Osteoblast (primary cell): ENCODE measurements around the gene FAM3A. TPM values are rescaled to one million over a fixed set of nuclear protein-coding genes. Genes with fewer than 3 reads are reported as not detected.

ENCODE experiments used
- DNase-seq: peaks from one replicate; pipeline ENCODE4 v3.0.0; 2011; ENCODE audit warnings: low spot score, mixed read lengths; ENCODE audit not compliant: insufficient read length; ENCODE audit errors: missing footprints
- H2AFZ ChIP-seq: 2 replicates; pipeline ENCODE4 v1.6.0; 2011; ENCODE audit warnings: mild to moderate bottlenecking, low read length
- H3K27ac ChIP-seq: 2 replicates; pipeline ENCODE4 v1.5.1; 2011; ENCODE audit warnings: mild to moderate bottlenecking, low read depth, low read length, moderate library complexity
- H3K27me3 ChIP-seq: 2 replicates; pipeline ENCODE4 v1.6.0; 2012; ENCODE audit warnings: mild to moderate bottlenecking, control low read depth, inconsistent platforms, low read length, moderate library complexity; ENCODE audit not compliant: insufficient read depth
- H3K36me3 ChIP-seq: 2 replicates; pipeline ENCODE4 v1.5.1; 2011; ENCODE audit warnings: mild to moderate bottlenecking, low read length, control low read depth, moderate library complexity; ENCODE audit not compliant: insufficient read depth
- H3K4me1 ChIP-seq: 2 replicates; pipeline ENCODE4 v1.5.1; 2011; ENCODE audit warnings: mild to moderate bottlenecking, low read length, control low read depth, moderate library complexity; ENCODE audit not compliant: insufficient read depth
- H3K4me2 ChIP-seq: 2 replicates; pipeline ENCODE4 v1.6.0; 2011; ENCODE audit warnings: mild to moderate bottlenecking, low read length; ENCODE audit not compliant: insufficient read depth
- H3K4me3 ChIP-seq: fragments of 200-600 bp; sonication (generic); 3 replicates; pipeline ENCODE4 v1.5.1; 2012; ENCODE audit warnings: mild to moderate bottlenecking, low read length, inconsistent platforms; ENCODE audit not compliant: insufficient read depth
- H3K79me2 ChIP-seq: 2 replicates; pipeline ENCODE4 v1.6.0; 2012; ENCODE audit warnings: mild to moderate bottlenecking, low read length, control low read depth, inconsistent platforms; ENCODE audit not compliant: insufficient read depth
- H3K9me3 ChIP-seq: 2 replicates; pipeline ENCODE4 v1.5.1; 2011; ENCODE audit warnings: low read depth, low read length, control low read depth
- H4K20me1 ChIP-seq: 2 replicates; pipeline ENCODE4 v1.6.0; 2012; ENCODE audit warnings: mild to moderate bottlenecking, low read length, control low read depth; ENCODE audit not compliant: insufficient read depth
- total RNA-seq: library from RNA; depleted of rRNA; stranded (reverse); fragments of >200 nt; gene quantifications from 2 replicates; pipeline ENCODE4 v1.2.3, GENCODE V29; 2012
- TF ChIP-seq, protein P1 (sequence below): IDR thresholded peaks from 2 replicates; pipeline ENCODE4 v1.5.1; 2011; ENCODE audit warnings: mild to moderate bottlenecking, low read depth, low read length, moderate library complexity; ENCODE audit errors: extremely low read depth

FAM3A gene
- total RNA-seq, 1 donor, result 21.4 TPM

DNA sequence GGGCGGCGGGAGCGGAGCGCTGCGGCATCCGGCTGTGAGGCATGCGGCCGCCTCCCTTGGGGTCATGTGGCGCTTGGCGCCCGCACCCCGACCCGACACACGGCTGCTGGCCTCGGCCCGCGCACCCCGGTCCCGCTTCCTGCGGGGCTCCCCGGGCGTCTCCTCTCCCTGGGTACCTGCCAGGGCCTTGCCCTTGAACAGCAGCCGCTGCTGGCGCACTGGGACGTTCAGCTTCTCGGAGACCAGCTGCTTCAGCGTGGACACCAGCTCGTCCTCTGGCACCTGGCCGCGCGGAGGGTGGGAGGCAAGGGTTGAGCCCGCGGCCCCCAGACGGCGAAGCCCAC lies 30.0 kb downstream of the FAM3A start:
- Histone ChIP-seq H3K79me2 (peaks cover 22% of the 10 kb centered on the region), H2AFZ (no peak overlapping the region), H3K4me2 (peak overlapping the region; percentile 71), H3K4me3 (peak overlapping the region; percentile 73), H3K9me3 (no peaks in the 10 kb centered on the region), H3K27ac (no peak overlapping the region), H3K4me1 (peaks cover 10% of the 10 kb centered on the region), H3K36me3 (peaks cover 20% of the 10 kb centered on the region), H3K27me3 (no peaks in the 10 kb centered on the region), H4K20me1 (peaks cover 7% of the 10 kb centered on the region)
- peak; percentile 90 for DNase-seq
- TF ChIP-seq, protein P1, sequence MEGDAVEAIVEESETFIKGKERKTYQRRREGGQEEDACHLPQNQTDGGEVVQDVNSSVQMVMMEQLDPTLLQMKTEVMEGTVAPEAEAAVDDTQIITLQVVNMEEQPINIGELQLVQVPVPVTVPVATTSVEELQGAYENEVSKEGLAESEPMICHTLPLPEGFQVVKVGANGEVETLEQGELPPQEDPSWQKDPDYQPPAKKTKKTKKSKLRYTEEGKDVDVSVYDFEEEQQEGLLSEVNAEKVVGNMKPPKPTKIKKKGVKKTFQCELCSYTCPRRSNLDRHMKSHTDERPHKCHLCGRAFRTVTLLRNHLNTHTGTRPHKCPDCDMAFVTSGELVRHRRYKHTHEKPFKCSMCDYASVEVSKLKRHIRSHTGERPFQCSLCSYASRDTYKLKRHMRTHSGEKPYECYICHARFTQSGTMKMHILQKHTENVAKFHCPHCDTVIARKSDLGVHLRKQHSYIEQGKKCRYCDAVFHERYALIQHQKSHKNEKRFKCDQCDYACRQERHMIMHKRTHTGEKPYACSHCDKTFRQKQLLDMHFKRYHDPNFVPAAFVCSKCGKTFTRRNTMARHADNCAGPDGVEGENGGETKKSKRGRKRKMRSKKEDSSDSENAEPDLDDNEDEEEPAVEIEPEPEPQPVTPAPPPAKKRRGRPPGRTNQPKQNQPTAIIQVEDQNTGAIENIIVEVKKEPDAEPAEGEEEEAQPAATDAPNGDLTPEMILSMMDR, result no peak

DNA sequence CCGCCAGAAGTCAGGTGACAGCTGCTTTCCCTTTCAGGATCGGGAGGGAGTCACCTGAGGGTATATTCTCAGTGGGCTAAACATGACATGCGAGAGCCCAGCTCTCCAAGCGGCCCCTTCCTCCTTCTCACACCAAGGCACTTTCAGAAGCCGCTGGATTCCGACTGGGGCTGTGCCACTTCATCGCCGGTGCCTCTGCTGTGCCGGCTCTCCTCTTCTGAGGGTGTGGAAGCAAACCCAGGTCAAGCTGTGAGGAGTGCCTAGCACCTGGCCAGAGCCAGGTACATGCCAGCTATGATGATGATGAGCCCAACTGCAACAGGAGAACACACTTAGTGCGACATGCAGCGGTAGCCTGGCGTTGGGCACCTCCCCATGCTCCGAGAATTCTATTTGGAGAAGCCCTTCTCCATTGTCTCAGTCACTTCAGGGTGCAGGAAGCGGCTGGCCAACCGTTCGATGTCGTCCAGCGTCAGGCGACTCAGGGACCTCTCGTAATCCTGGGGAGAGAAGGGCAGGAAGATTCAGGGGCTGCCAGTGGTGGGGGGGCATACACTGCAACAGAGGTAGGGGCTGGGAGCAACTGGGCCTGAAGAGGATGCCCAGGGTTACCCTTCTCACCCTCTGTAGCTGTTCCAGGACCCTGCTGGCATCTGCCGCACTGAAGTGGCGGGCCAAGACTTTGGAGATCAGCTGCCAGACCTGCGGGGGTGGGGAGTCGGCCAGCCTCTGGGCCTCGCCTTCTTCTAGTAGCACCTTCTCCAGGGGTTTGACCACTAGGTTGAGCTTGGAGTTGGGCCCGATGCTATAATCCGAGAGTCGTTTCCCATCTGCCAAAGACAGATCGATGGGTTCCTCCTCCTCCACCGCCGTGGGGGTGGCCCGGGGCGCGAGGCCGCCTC lies 30.6 kb downstream of the FAM3A start:
- peak overlapping the region; percentile 71 for H3K4me2 ChIP-seq
- H3K4me3 ChIP-seq, result peak overlapping the region; percentile 73
- peaks cover 7% of the 10 kb centered on the region for H4K20me1 ChIP-seq
- peaks cover 22% of the 10 kb centered on the region for H3K79me2 ChIP-seq
- H3K27ac ChIP-seq, result peak overlapping the region; percentile 4
- H3K36me3 ChIP-seq, result peaks cover 20% of the 10 kb centered on the region
- TF ChIP-seq, protein P1, result no peak
- DNase-seq, result peak; percentile 85
- peaks cover 10% of the 10 kb centered on the region for H3K4me1 ChIP-seq
- H3K9me3 ChIP-seq, result no peaks in the 10 kb centered on the region
- no peaks in the 10 kb centered on the region for H3K27me3 ChIP-seq
- H2AFZ ChIP-seq, result no peak overlapping the region

DNA sequence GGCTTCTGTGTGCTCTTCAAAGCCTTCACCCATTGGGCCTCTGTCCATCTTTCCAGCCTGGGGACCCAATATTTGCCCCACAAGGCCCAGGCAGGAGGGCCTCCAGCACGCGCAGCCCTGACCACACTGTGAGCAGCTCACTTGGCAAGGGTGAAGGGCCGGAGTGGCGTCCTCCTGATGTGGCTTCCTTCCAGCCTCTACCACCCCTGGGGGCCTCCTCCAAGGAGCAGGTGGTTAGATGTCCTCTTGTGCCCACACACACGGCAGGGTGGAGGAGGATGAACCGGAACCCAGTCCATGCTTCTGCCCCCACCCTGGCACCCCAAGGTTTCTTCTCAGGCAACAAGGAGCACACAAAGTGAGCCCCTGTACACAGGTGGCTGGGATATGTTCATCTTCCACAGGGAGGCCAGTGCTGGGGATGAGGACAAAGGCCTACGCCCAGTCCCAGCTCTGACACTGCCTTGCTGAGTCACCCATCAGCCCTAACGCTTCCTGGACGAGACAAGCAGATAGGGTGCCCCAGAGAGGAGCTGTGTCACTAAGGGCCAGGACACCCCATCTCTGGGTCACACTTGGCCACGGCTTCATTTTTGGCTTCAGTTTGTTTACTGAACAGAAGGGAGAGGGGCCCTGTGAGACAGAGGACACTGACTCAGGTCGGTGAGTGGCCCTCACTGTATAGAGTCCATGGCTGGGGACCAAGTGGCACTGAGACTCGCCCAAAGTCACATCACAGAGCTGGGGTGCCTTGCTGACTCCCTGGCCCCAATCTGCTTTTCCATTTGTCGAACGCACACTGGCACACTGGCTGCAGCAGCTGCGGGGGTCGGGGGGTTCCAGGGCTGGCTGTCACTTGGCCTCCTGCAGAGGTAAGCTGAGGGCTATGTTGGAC lies 31.5 kb downstream of the FAM3A start:
- Histone ChIP-seq H3K4me1 (peaks cover 6% of the 10 kb centered on the region), H4K20me1 (peaks cover 7% of the 10 kb centered on the region), H3K36me3 (peaks cover 20% of the 10 kb centered on the region), H3K4me3 (no peak overlapping the region), H3K27ac (no peak overlapping the region), H3K27me3 (no peaks in the 10 kb centered on the region), H3K4me2 (no peak overlapping the region), H3K9me3 (no peaks in the 10 kb centered on the region), H2AFZ (no peak overlapping the region), H3K79me2 (peaks cover 20% of the 10 kb centered on the region)
- TF ChIP-seq, protein P1, result no peak
- DNase-seq, result peak; percentile 91

DNA sequence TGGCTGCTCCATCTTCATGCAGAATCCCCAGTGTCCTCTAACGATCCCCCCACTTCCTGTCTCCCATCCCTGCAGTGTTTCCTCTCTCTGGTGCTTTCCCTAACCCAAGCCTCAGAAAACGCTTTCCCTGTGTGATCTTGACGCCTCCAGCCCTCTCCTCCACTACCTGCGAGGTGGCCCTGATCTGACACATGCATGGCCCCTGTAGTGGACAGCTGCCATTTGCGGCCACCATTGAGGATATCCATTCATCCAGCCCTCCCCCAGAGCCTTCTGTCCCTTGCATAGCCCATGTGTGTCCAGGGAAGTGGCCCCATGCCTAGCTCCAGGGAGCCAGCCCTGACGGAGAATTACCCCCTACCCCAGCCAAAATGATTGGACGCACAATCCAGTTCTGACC lies 32.7 kb downstream of the FAM3A start:
- H3K4me2 ChIP-seq, result no peak overlapping the region
- H3K4me1 ChIP-seq, result no peaks in the 10 kb centered on the region
- no peaks in the 10 kb centered on the region for H3K27me3 ChIP-seq
- H3K9me3 ChIP-seq, result no peaks in the 10 kb centered on the region
- H3K27ac ChIP-seq, result no peak overlapping the region
- TF ChIP-seq, protein P1, result no peak
- peaks cover 19% of the 10 kb centered on the region for H3K36me3 ChIP-seq
- DNase-seq, result peak; percentile 80
- H3K4me3 ChIP-seq, result no peak overlapping the region
- H3K79me2 ChIP-seq, result peaks cover 12% of the 10 kb centered on the region
- no peak overlapping the region for H2AFZ ChIP-seq
- no peaks in the 10 kb centered on the region for H4K20me1 ChIP-seq
